Lung (tissue), 12 donors: ENCODE results near the gene TTLL8. TPM values are rescaled to one million over a fixed set of nuclear protein-coding genes. Genes with fewer than 3 reads are reported as not detected.

ENCODE experiments used
- ATAC-seq: fragments of 200-7000 bp; cut with Tn5 transposase; one replicate; pipeline ENCODE4 v1.9.1; 2020; ENCODE audit warnings: moderate number of reproducible peaks; ENCODE audit not compliant: insufficient read depth, low FRiP score
- DNase-seq, 3 donors: peaks; one replicate each; pipeline ENCODE4 v3.0.0-alpha.2; 2013 to 2017
- H3K27ac ChIP-seq, 2 donors: one replicate each; pipeline ENCODE4 v1.5.1; 2013; ENCODE audit warnings: mild to moderate bottlenecking in 2 of 2, moderate library complexity in 2 of 2, control low read depth in 1 of 2, inconsistent platforms in 1 of 2, low read depth in 1 of 2, low read length in 1 of 2
- H3K27me3 ChIP-seq, 3 donors: one replicate each; pipeline ENCODE4 v1.5.1; 2013; ENCODE audit warnings: low read length in 2 of 3; ENCODE audit not compliant: control insufficient read depth in 3 of 3, insufficient read depth in 3 of 3
- H3K36me3 ChIP-seq, 4 donors: one replicate each; pipeline ENCODE4 v1.5.1; 2013; ENCODE audit warnings: low read length in 4 of 4, mild to moderate bottlenecking in 1 of 4, moderate library complexity in 1 of 4; ENCODE audit not compliant: control insufficient read depth in 4 of 4, insufficient read depth in 4 of 4
- H3K4me1 ChIP-seq, 5 donors: one replicate each; pipeline ENCODE4 v1.5.1; 2013; ENCODE audit warnings: low read length in 5 of 5, mild to moderate bottlenecking in 2 of 5, moderate library complexity in 1 of 5; ENCODE audit not compliant: control insufficient read depth in 5 of 5, insufficient read depth in 5 of 5
- H3K4me3 ChIP-seq: one replicate; pipeline ENCODE4 v1.5.1; 2013; ENCODE audit warnings: mild to moderate bottlenecking, control low read depth, moderate library complexity
- H3K9ac ChIP-seq, 2 donors: one replicate each; pipeline ENCODE4 v1.5.1; 2013; ENCODE audit warnings: low read length in 2 of 2, control low read depth in 1 of 2; ENCODE audit not compliant: insufficient read depth in 1 of 2
- H3K9me3 ChIP-seq, 4 donors: one replicate each; pipeline ENCODE4 v1.5.1; 2013; ENCODE audit warnings: low read length in 3 of 4, mild to moderate bottlenecking in 1 of 4, moderate library complexity in 1 of 4; ENCODE audit not compliant: control insufficient read depth in 4 of 4, insufficient read depth in 3 of 4
- CTCF ChIP-seq: IDR thresholded peaks from 2 replicates; pipeline ENCODE4 v1.5.1; 2012; ENCODE audit warnings: mild to moderate bottlenecking; ENCODE audit errors: control extremely low read depth, extremely low read depth
- WGBS, 2 donors: extraction: QIAGEN DNeasy Blood & Tissue Kit; methylation state at CpG; one replicate each; pipeline ENCODE4 v1.1.7; 2013; 5-methylcytosine and 5-hydroxymethylcytosine counted together
- polyA plus RNA-seq, 2 donors: library from polyadenylated mRNA; stranded (reverse); fragments of 200-250 nt; gene quantifications; one replicate each; pipeline ENCODE4 v1.2.1, GENCODE V29; 2013
- total RNA-seq, 2 donors: library from RNA; depleted of rRNA in 1 of 2; stranded (reverse); fragments of >200 nt in 1 of 2; gene quantifications; one replicate each; pipeline ENCODE4 v1.2.1, GENCODE V29; 2014 to 2021
- donor health status: control.
- donor health status: control.
- donor health status: Bipolar disorder and iron deficiency.
- donor health status: healthy.
- donor health status: DM: yes; HTN: yes; CAD: no.

The TTLL8 gene
- total and polyA plus RNA-seq, 4 donors, result not detected

DNA sequence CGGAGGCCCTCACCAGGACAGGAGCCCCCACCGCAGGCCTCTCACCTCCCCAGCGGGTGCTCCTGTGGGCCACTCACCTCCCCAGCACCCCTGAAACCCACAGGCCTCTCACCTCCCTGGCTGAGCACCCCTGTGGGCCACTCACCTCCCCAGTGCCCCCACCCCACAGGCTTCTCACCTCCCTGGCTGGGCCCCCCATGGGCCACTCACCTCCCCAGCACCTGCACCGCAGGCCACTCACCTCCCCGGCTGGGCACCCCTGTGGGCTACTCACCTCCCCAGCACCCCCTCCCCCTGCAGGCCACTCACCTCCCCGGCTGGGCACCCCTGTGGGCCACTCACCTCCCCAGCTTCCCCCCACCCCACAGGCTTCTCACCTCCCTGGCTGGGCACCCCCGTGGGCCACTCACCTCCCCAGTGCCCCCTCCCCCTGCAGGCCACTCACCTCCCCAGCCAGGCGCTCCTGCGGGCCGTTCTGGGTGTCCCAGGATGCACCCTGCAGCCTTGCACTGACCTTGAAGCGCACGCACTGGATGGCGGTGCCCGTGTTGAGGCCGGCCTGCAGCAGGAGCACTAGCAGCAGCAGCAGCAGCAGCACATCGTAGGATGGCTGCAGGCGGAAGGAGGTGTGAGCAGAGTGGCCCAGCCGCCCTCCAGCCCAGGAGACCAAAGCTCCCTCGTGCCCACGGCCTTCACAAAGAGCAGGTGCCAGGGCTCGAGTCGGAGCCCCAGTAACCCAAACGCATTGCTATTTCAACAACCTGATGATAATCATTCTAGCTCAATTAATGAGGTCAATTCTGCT, 5.7 kb upstream of the TTLL8 start:
- DNase-seq (no peak), ATAC-seq (no peak)
- no peak overlapping the region for H3K9ac ChIP-seq
- TF ChIP-seq CTCF, result no peak
- 79 to 86% methylated on average over 23 of the region's 23 CpGs for WGBS, 2 donors
- H3K27me3 ChIP-seq, result peaks cover 0 to 3% (median 0%) of the 10 kb centered on the region in 3 donors
- no peaks in the 10 kb centered on the region for H3K36me3 ChIP-seq
- H3K4me1 ChIP-seq, result peaks cover 2 to 15% (median 3%) of the 10 kb centered on the region in 5 donors
- no peaks in the 10 kb centered on the region for H3K9me3 ChIP-seq
- H3K4me3 ChIP-seq, result no peak overlapping the region
- no peak overlapping the region for H3K27ac ChIP-seq

- peaks cover 0 to 3% (median 0%) of the 10 kb centered on the region in 3 donors for H3K27me3 ChIP-seq
- no peak overlapping the region for H3K4me3 ChIP-seq
- no peak overlapping the region for H3K9ac ChIP-seq
- ATAC-seq (no peak), DNase-seq (no peak)
- H3K9me3 ChIP-seq, result no peaks in the 10 kb centered on the region
- no peak overlapping the region for H3K27ac ChIP-seq
- H3K4me1 ChIP-seq, result peaks cover 2 to 15% (median 4%) of the 10 kb centered on the region in 5 donors
- 93 to 95% methylated on average over 19 of the region's 19 CpGs for WGBS, 2 donors
- TF ChIP-seq CTCF, result no peak
- no peaks in the 10 kb centered on the region for H3K36me3 ChIP-seq
These were observed 4.5 kb upstream of the TTLL8 start for GRCh38 chr22:50062509-50063135.

GRCh38 chr22:50061824-50062355, 3.8 kb upstream of the TTLL8 start:
- Histone ChIP-seq H3K27me3 (peaks cover 0 to 3% (median 0%) of the 10 kb centered on the region in 3 donors), H3K4me3 (no peak overlapping the region), H3K27ac (no peak overlapping the region), H3K9me3 (no peaks in the 10 kb centered on the region), H3K36me3 (no peaks in the 10 kb centered on the region), H3K4me1 (peaks cover 2 to 15% (median 4%) of the 10 kb centered on the region in 5 donors), H3K9ac (no peak overlapping the region)
- no peak for TF ChIP-seq CTCF
- ATAC-seq, result no peak
- 53 to 65% methylated on average over 16 to 17 of the region's 17 CpGs for WGBS, 2 donors
- no peak for DNase-seq
